Non-pigmented ciliary epithelial cell (primary cell): ENCODE data around the gene TMUB1.
"Not testable (repeated sequence)": the region's sequence is repeated elsewhere in the genome, so short reads cannot be mapped to it uniquely, and the experiment has no call there.

Experiments used
- DNase-seq: peaks from one replicate; pipeline ENCODE4 v3.0.0-alpha.2; 2010; ENCODE audit warnings: low read depth

The TMUB1 gene

GRCh38 chr7:151053096-151053495, 30.2 kb downstream of the TMUB1 start:
- DNase-seq: no peak

GRCh38 chr7:151051108-151051507, 32.2 kb downstream of the TMUB1 start:
- no peak for DNase-seq

GRCh38 chr7:151048911-151049463, 34.3 kb downstream of the TMUB1 start:
- no peak for DNase-seq

- DNase-seq: no peak
Measured at GRCh38 chr7:151047976-151048815, 35.1 kb downstream of the TMUB1 start, which contains the start of gene ASIC3. TSS of gene ASIC3 (plus strand) at chr7:151048531. CDS start at chr7:151048886, 355 bp downstream.

GRCh38 chr7:151046603-151047573, 36.4 kb downstream of the TMUB1 start:
- no peak for DNase-seq

GRCh38 chr7:151045967-151046366, 37.3 kb downstream of the TMUB1 start:
- DNase-seq: no peak

GRCh38 chr7:151045262-151045661, 38.0 kb downstream of the TMUB1 start:
- DNase-seq: no peak

- DNase-seq: no peak
Measured at GRCh38 chr7:151043959-151044358, 39.3 kb downstream of the TMUB1 start.

- DNase-seq: not testable (repeated sequence)
Measured at GRCh38 chr7:151043449-151043848, 39.8 kb downstream of the TMUB1 start.

GRCh38 chr7:151040616-151041375, 42.5 kb downstream of the TMUB1 start:
- DNase-seq: no peak

GRCh38 chr7:151039850-151040548, 43.3 kb downstream of the TMUB1 start:
- no peak for DNase-seq

GRCh38 chr7:151038951-151039849, 44.1 kb downstream of the TMUB1 start:
- peak; percentile 75 for DNase-seq

GRCh38 chr7:151035902-151036301, 47.4 kb downstream of the TMUB1 start:
- DNase-seq: no peak

- DNase-seq: no peak
Measured at GRCh38 chr7:151035026-151035717, 48.1 kb downstream of the TMUB1 start.

- no peak for DNase-seq
Measured at GRCh38 chr7:151034312-151035025, 48.8 kb downstream of the TMUB1 start.

- DNase-seq: no peak
Measured at GRCh38 chr7:151033864-151034249, 49.4 kb downstream of the TMUB1 start.

- no peak for DNase-seq
Measured at GRCh38 chr7:151032936-151033863, 50.1 kb downstream of the TMUB1 start.
